Measurements from ENCODE around the gene GRHL1.

- no peak for TF ChIP-seq CTCF (IDR thresholded peaks at IDR 0.05; ENCODE audit: control extremely low read depth in 1 of 3, insufficient read depth in 1 of 3, low read depth in 1 of 3, low read length in 3 of 3)
- TF ChIP-seq POLR2A (IDR thresholded peaks at IDR 0.05; ENCODE audit: control extremely low read depth in 1 of 2, low read depth in 2 of 2, low read length in 2 of 2), result no peak
- no peak for TF ChIP-seq GTF2F1 (IDR thresholded peaks at IDR 0.05; ENCODE audit: borderline replicate concordance, low read depth, low read length)
- TF ChIP-seq ATF3 (IDR thresholded peaks at IDR 0.05; ENCODE audit: insufficient read depth, low read depth, low read length), result no peak
- no peak for TF ChIP-seq HDAC6 (IDR thresholded peaks at IDR 0.05; ENCODE audit: low read depth, low read length)
- no peak for TF ChIP-seq FOSL1 (IDR thresholded peaks at IDR 0.05; ENCODE audit: insufficient read depth, low read depth, low read length)
- TF ChIP-seq E2F6 (IDR thresholded peaks at IDR 0.05), result no peak
- TF ChIP-seq TEAD4 (IDR thresholded peaks at IDR 0.05; ENCODE audit: low read depth, low read length), result no peak
- no peak for TF ChIP-seq TAF1 (IDR thresholded peaks at IDR 0.05; ENCODE audit: low read depth, low read length)
- no peak for TF ChIP-seq ATF2 (IDR thresholded peaks at IDR 0.05; ENCODE audit: low read length)
- TF ChIP-seq EZH2 (IDR thresholded peaks at IDR 0.05; ENCODE audit: low read depth, low read length, severe bottlenecking), result no peak
- TF ChIP-seq NANOG (IDR thresholded peaks at IDR 0.05; ENCODE audit: insufficient read depth, low read depth, low read length, poor library complexity, severe bottlenecking), result no peak
- TF ChIP-seq EP300 (IDR thresholded peaks at IDR 0.05; ENCODE audit: borderline replicate concordance in 1 of 2, low read depth in 2 of 2, low read length in 2 of 2), result no peak
- TF ChIP-seq JUND (IDR thresholded peaks at IDR 0.05; ENCODE audit: low read length), result no peak
Observed at GRCh38 chr2:9949239-9949991, 2.1 kb upstream of the GRHL1 start.

Measured in H1 (cell line).